Measurements from ENCODE around the gene CBX6.

DNA sequence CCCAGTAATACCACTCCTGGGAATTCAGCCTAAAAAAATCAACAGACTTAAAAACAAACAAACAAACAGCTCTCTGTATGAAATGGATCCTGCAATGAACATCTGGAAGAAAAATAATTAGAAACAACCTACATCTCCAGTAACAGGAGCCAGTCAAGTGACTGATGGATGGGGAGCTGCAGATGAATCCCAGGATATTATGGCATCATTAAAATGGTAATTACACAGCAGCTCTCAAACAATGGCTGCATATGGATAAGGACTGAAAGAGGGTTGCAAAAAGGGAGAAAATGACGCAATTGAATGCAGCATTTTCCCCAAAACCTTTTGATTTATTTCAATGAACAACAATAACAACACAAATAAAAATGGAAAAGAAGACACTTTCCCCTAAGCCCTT lies 32.3 kb downstream of the CBX6 start:
- TF ChIP-seq TBL1XR1 (IDR thresholded peaks at IDR 0.05; ENCODE audit: low read depth, low read length) (no peak), IKZF1 (conservative IDR thresholded peaks at IDR 0.05) (no peak)
- TF ChIP-seq, protein P1, sequence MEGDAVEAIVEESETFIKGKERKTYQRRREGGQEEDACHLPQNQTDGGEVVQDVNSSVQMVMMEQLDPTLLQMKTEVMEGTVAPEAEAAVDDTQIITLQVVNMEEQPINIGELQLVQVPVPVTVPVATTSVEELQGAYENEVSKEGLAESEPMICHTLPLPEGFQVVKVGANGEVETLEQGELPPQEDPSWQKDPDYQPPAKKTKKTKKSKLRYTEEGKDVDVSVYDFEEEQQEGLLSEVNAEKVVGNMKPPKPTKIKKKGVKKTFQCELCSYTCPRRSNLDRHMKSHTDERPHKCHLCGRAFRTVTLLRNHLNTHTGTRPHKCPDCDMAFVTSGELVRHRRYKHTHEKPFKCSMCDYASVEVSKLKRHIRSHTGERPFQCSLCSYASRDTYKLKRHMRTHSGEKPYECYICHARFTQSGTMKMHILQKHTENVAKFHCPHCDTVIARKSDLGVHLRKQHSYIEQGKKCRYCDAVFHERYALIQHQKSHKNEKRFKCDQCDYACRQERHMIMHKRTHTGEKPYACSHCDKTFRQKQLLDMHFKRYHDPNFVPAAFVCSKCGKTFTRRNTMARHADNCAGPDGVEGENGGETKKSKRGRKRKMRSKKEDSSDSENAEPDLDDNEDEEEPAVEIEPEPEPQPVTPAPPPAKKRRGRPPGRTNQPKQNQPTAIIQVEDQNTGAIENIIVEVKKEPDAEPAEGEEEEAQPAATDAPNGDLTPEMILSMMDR (IDR thresholded peaks at IDR 0.05 in 2 of 3, conservative IDR thresholded peaks at IDR 0.05 in 1 of 3; ENCODE audit: control insufficient read depth in 2 of 3, extremely low read depth in 1 of 3, insufficient read depth in 1 of 3, low read depth in 3 of 3, low read length in 3 of 3), result no peak
